ENCODE results near the gene MSL1.

The MSL1 gene

GRCh38 chr17:40105861-40106759 is 15.7 kb upstream of the MSL1 start:
- no peak for DNase-seq

GRCh38 chr17:40106760-40107521 is 14.8 kb upstream of the MSL1 start:
- DNase-seq: no peak

- no peak for DNase-seq
These were observed 14.1 kb upstream of the MSL1 start for GRCh38 chr17:40107522-40108174.

GRCh38 chr17:40108970-40109824 is 12.6 kb upstream of the MSL1 start:
- DNase-seq: peak in 1 of 2 experiments; percentile 12

GRCh38 chr17:40110026-40110845 is 11.5 kb upstream of the MSL1 start:
- no peak for DNase-seq

GRCh38 chr17:40111221-40112128 is 10.3 kb upstream of the MSL1 start:
- DNase-seq: peak; percentile 92 to 95

DNA sequence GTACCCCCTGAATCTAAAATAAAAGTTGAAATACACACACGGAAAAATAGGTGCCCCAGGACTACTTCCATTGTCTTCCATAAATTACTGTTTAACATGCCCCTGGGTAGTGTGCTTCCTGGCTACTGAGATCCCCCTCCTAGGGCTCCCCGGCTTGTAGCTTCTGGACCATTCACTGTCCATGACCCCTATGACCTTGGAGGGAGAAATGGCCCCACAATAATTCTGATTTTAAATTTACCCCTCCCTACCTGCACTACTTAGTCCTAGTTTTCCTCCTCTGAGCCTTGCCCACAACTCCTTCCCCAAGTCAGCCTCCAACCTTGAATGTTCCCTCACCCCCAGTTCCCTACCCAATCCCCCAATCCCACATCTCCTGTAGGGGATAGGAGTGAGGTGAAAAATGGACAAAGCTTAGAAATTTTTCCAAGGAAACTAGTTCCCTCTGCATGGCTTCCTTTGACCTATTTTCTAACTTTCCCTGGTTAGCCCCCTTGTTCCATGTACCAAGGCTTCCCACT is 9.5 kb upstream of the MSL1 start:
- DNase-seq: no peak

DNA sequence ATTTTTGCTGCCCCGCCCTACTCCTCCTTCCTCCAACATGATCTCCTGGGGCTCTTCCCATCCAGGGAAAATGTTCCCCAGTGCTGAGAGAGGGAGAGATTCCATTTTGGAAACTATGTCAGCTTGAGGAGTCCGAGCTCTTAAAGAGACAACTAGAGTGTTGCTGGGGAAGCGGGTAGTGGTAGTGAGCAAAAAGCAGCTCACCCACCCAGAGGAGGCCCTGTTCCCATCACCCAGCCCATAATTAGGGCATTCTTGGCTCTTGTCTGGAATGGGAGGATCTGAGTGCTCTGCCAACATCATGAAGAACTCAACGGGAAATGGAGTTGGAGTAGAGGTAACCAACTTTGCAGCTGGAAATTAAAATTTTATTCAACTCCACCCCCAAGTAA is 9.1 kb upstream of the MSL1 start:
- peak; percentile 41 to 72 for DNase-seq

DNA sequence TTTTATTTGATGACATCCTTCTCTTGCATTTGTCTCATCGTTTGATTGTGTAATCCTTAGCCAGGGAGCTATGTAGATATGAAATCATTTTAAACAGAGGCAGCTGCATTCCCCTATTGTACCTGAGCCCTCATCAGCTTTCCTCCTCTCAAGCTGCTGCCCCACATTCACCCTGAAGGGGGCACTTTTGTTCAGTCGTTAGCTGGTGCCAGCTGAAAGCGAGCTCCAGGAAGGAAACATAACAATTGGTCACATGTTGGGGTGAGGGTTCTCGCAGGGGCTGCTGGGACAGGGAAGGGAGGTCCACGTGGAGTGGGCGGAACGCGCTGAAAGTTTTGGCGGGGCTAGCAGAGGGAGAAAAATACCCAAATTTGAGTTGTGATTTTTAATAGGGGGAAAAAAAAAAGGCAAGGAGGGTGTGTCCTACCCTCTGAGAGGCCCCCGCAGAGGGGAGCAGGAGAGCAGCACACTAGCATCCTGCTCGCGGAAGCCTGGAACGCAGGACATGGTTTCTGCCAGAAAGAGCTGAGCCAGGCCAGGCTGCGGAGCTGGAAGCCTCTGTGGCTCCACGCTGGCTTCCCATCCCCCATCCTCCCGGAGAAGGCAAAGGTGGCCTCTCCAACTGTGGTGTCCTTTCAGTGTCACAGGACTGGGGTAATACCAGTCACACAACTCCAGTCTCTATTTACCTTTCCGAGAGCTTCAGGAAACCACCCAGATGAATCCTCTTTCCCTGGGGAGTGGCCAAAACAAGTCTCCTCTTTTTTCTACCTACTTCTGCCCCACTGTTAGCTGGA is 8.5 kb upstream of the MSL1 start:
- peak; percentile 96 to 97 for DNase-seq

DNA sequence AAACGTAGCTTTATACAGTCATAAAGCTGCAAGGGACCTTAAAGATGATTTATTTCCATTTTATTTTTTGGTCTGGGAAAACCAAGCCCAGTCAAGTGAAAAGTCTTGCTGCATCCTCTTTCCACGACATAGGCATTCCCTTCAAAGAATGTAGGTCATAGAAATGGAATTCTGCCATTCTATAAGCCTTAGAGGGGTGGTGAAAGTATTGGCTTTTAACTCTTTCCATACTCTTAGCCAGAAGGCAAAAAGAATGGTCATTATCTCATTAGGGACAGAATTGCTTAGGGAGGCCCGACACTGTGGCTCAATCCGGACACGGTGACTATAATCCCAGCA is 7.9 kb upstream of the MSL1 start:
- no peak for DNase-seq

- no peak for DNase-seq
These were observed 6.7 kb upstream of the MSL1 start for GRCh38 chr17:40115101-40115436.

GRCh38 chr17:40122136-40122998 is 596 bp downstream of the MSL1 start:
- DNase-seq: peak; percentile 66 to 79

GRCh38 chr17:40122999-40123810 is 1.4 kb downstream of the MSL1 start:
- DNase-seq: peak; percentile 56 to 65

DNA sequence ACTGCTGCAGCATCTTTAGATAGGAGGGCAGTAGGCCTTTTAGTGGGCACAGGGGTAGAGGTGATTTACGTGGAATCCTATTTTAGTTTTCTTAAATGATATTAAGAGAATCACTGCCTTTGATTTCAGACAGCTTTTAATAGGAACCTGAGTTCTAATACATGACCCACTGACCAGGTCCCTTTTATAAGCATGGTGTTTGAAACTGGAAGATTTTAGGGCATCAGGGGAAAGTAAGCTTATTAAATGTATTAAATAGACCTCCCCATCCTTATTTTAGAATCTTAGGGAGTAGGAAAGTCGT is 2.0 kb downstream of the MSL1 start:
- DNase-seq: no peak

DNA sequence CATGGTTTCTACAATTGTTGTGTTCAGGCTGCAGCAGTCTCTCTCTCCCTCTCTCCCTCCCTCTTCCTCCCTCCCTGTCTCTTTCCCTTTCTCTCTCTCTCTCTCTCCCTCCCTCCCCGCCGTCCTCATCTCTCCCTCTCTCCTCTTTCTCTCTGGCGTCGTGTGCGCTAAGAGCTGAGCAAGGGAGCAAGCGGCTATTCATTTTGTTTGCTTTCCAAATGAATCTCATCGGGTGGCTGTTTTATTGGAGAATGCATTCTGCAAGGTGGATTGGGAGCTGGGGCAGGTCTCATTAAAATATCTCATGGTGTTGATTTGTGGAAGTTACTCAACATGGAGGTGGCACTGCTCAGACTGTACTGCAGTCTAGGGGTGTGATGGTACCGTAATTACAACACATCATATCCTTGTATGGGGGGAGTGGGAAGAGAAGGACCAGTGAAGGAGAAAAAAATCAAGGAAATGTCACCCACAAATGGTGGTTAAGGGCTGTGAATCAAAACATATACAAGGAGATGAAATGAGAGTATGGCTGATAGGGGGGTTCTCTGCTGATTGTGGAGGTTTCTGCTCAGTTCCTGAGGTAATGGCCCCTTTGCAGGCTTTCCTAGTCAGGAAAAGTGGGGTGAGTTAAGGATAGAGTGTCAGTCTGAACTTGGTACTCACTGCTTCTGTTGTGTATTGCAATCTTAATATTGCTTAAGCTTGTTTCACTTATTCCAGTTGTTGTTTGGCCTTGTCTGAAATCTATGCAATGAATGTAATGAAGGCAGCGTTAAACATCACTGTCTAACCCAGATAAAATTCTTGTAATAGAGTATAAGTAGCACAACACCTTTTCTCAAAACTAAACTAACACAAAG is 2.7 kb downstream of the MSL1 start:
- peak; percentile 42 to 71 for DNase-seq

- no peak for DNase-seq
These were observed 7.7 kb downstream of the MSL1 start for GRCh38 chr17:40129498-40129897.

Measured in NCI-H2081 (cell line).